H1 (cell line): ENCODE measurements around the gene ERH.

Experiments
- CREB1 ChIP-seq: IDR thresholded peaks from 2 replicates; pipeline ENCODE4 v1.6.1; 2012; ENCODE audit warnings: inconsistent platforms
- EZH2 ChIP-seq: fragments of 200-600 bp; sonication (generic); IDR thresholded peaks from 2 replicates; pipeline ENCODE4 v1.7.1; 2012; ENCODE audit warnings: low read depth, mild to moderate bottlenecking, moderate library complexity, low read length, inconsistent platforms; ENCODE audit not compliant: severe bottlenecking
- JUN ChIP-seq: IDR thresholded peaks from 2 replicates; pipeline ENCODE4 v1.6.1; 2011; ENCODE audit warnings: low read depth, mild to moderate bottlenecking, improper control_type of control experiment, low read length
- NANOG ChIP-seq: IDR thresholded peaks from 2 replicates; pipeline ENCODE4 v1.6.1; 2011; ENCODE audit warnings: low read length, low read depth, mild to moderate bottlenecking, inconsistent platforms; ENCODE audit not compliant: insufficient read depth, poor library complexity, severe bottlenecking
- POLR2A ChIP-seq, 2 experiments: IDR thresholded peaks; 1 replicate in 1 of 2; 2 replicates in 1 of 2; pipeline ENCODE4 v1.6.1; 2011; ENCODE audit warnings: low read depth in 2 of 2, low read length in 2 of 2, mild to moderate bottlenecking in 2 of 2; ENCODE audit errors: control extremely low read depth in 1 of 2
- SP4 ChIP-seq: IDR thresholded peaks from 2 replicates; pipeline ENCODE4 v1.6.1; 2012; ENCODE audit warnings: low read length, inconsistent platforms
- SRF ChIP-seq: IDR thresholded peaks from 2 replicates; pipeline ENCODE4 v1.6.1; 2011; ENCODE audit warnings: mild to moderate bottlenecking, low read depth, low read length, moderate library complexity
- YY1 ChIP-seq: IDR thresholded peaks from 2 replicates; pipeline ENCODE4 v1.6.1; 2011; ENCODE audit warnings: low read depth, mild to moderate bottlenecking, low read length
- TF ChIP-seq, protein P1 (sequence below), 3 experiments: IDR thresholded peaks; 1 replicate in 2 of 3; 2 replicates in 1 of 3; pipeline versions ENCODE4 v1.5.1 to v1.6.1; 2011; ENCODE audit warnings: low read length in 3 of 3, mild to moderate bottlenecking in 3 of 3, inconsistent platforms in 2 of 3, low read depth in 1 of 3, moderate library complexity in 1 of 3; ENCODE audit not compliant: insufficient read depth in 1 of 3; ENCODE audit errors: control extremely low read depth in 1 of 3
- TF ChIP-seq, protein P2 (sequence below): IDR thresholded peaks from 2 replicates; pipeline ENCODE4 v1.6.1; 2012; ENCODE audit warnings: inconsistent platforms

DNA sequence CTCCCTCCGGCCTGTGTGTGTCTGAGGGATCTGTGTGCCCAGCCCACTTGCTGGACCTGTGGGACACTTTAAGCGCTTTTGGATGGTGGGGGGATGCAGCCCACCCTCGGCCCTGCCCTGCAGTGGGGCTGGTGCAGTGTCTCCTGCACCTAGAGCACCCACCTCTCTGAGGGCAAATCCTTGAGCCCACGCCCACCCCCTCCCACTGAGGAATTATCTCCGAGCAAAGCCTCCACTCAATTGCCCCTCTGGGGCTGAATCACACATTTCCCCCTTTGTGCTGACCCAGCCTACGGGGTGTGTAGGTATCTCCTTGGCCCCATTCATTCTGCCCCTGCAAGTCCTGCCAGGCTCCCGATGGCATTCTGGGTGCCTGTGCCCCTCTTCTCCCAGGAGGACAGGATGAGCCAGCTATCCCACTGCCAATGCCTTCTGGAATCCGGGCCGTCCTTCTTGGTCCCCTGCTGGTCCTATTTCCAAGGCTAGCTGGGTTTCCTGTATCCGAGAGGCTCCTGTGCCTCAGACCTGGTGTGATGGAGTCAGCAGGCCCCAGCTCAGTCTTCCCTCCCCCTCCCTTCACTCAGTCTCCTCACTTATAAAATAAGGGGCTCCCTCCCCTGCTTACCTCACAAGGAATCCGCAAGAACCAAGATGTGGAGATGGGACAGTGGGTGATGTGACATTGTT, 48.9 kb downstream of the ERH start:
- TF ChIP-seq JUN = no peak
- TF ChIP-seq CREB1 = no peak
- TF ChIP-seq, protein P1, sequence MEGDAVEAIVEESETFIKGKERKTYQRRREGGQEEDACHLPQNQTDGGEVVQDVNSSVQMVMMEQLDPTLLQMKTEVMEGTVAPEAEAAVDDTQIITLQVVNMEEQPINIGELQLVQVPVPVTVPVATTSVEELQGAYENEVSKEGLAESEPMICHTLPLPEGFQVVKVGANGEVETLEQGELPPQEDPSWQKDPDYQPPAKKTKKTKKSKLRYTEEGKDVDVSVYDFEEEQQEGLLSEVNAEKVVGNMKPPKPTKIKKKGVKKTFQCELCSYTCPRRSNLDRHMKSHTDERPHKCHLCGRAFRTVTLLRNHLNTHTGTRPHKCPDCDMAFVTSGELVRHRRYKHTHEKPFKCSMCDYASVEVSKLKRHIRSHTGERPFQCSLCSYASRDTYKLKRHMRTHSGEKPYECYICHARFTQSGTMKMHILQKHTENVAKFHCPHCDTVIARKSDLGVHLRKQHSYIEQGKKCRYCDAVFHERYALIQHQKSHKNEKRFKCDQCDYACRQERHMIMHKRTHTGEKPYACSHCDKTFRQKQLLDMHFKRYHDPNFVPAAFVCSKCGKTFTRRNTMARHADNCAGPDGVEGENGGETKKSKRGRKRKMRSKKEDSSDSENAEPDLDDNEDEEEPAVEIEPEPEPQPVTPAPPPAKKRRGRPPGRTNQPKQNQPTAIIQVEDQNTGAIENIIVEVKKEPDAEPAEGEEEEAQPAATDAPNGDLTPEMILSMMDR (IDR thresholded peaks at IDR 0.05; ENCODE audit: control extremely low read depth in 1 of 3, insufficient read depth in 1 of 3, low read depth in 1 of 3, low read length in 3 of 3) = no peak
- no peak for TF ChIP-seq POLR2A (IDR thresholded peaks at IDR 0.05; ENCODE audit: control extremely low read depth in 1 of 2, low read depth in 2 of 2, low read length in 2 of 2)
- TF ChIP-seq, protein P2, sequence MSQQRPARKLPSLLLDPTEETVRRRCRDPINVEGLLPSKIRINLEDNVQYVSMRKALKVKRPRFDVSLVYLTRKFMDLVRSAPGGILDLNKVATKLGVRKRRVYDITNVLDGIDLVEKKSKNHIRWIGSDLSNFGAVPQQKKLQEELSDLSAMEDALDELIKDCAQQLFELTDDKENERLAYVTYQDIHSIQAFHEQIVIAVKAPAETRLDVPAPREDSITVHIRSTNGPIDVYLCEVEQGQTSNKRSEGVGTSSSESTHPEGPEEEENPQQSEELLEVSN = no peak
- no peak for TF ChIP-seq NANOG
- no peak for TF ChIP-seq SRF
- no peak for TF ChIP-seq EZH2
- no peak for TF ChIP-seq SP4
- no peak for TF ChIP-seq YY1
